Measurements from ENCODE around the gene ADAM12.

The ADAM12 gene

DNA sequence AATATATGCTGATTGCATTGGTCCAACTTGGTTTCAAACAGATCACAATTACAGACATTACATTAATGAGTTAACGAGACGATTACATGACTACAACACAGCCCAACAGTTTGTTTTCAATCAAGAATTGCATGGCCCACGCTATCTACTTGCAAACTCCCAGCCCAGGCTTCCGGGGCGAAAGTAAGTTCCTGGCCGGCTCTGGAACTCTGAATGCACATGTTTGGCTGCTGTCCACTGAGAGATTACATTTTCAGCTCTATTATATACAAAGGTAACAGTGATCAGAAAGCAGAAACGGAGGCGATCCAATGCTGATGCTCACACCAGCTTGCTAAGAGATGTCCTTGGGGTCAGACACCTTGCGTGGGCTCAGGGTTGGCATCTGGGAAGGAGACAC lies 285.6 kb downstream of the ADAM12 start:
- Histone ChIP-seq H4K20me1 (ENCODE audit: insufficient read depth, low read length) (no peaks in the 10 kb centered on the region), H3K27ac (ENCODE audit: low read length) (no peak overlapping the region), H3K79me2 (ENCODE audit: low read length) (no peaks in the 10 kb centered on the region), H2AFZ (ENCODE audit: low read depth, low read length) (no peak overlapping the region), H3K27me3 (ENCODE audit: low read depth, low read length) (no peaks in the 10 kb centered on the region), H3K4me2 (ENCODE audit: low read length) (no peak overlapping the region), H3K4me3 (ENCODE audit: low read length) (no peak overlapping the region), H3K4me1 (ENCODE audit: low read length) (peaks cover 26% of the 10 kb centered on the region), H3K9me3 (ENCODE audit: insufficient read depth, low read length) (no peaks in the 10 kb centered on the region), H3K9ac (ENCODE audit: low read length) (no peak overlapping the region), H3K36me3 (replicated peaks; ENCODE audit: low read depth, low read length) (no peaks in the 10 kb centered on the region)
- TF ChIP-seq EZH2phosphoT487 (IDR thresholded peaks at IDR 0.05; ENCODE audit: low read depth) (no peak), CTCF (IDR thresholded peaks at IDR 0.05; ENCODE audit: low read depth, low read length) (no peak)

- Histone ChIP-seq H3K36me3 (replicated peaks; ENCODE audit: low read depth, low read length) (no peaks in the 10 kb centered on the region), H3K4me3 (ENCODE audit: low read length) (no peak overlapping the region), H3K4me2 (ENCODE audit: low read length) (peak overlapping the region; percentile 55), H2AFZ (ENCODE audit: low read depth, low read length) (peak overlapping the region; percentile 69; the same call in 1 of the 2 replicates), H3K9ac (ENCODE audit: low read length) (peak overlapping the region; percentile 11; the same call in 1 of the 2 replicates), H3K4me1 (ENCODE audit: low read length) (peaks cover 36% of the 10 kb centered on the region), H3K9me3 (ENCODE audit: insufficient read depth, low read length) (no peaks in the 10 kb centered on the region), H3K27me3 (ENCODE audit: low read depth, low read length) (no peaks in the 10 kb centered on the region), H3K27ac (ENCODE audit: low read length) (peak overlapping the region; percentile 41), H4K20me1 (ENCODE audit: insufficient read depth, low read length) (no peaks in the 10 kb centered on the region), H3K79me2 (ENCODE audit: low read length) (no peaks in the 10 kb centered on the region)
- TF ChIP-seq EZH2phosphoT487 (IDR thresholded peaks at IDR 0.05; ENCODE audit: low read depth) = no peak
- TF ChIP-seq CTCF (IDR thresholded peaks at IDR 0.05; ENCODE audit: low read depth, low read length) = no peak
These were observed 286.5 kb downstream of the ADAM12 start for GRCh38 chr10:126101736-126102135.

DNA sequence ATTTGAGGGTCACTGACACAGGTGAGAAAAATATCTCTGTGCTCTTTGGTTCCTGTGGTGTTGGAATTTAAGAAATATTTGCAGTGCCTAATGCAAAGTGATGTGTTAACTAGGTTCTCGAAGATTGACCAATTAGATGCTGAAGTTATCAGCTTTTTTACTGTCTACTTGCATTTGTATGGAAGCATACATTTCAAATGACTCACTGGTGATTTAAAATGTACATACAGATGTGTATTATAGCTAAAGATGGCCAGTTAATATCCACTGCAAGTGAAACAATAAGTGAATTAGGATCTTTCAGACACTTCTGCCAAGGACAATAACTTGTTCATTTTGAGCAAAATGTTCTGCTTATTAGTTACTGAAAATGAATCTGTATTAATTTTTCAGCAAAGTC lies 287.0 kb downstream of the ADAM12 start:
- no peaks in the 10 kb centered on the region for H3K27me3 ChIP-seq (ENCODE audit: low read depth, low read length)
- H3K4me1 ChIP-seq (ENCODE audit: low read length) = peaks cover 38% of the 10 kb centered on the region
- peak overlapping the region; percentile 20 for H3K27ac ChIP-seq (ENCODE audit: low read length)

DNA sequence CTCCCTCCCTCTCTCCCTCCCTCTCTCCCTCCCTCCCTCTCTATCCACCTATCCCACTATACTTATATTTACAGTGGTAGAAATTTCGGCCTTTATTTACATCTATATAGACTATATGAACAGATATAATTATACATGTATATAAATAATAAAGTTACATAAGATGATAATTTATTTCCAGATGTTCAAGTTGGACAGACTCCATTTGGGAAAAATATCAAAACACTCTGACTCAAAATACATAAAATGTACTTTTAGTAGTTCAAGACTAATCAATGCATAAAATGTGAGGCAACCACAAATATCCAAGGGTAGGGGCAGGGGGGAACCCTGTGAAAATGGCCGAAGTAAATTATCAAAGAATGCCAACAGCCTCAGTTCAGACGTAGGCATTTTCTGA lies 288.9 kb downstream of the ADAM12 start:
- Histone ChIP-seq H3K9me3 (ENCODE audit: insufficient read depth, low read length) (no peaks in the 10 kb centered on the region), H2AFZ (ENCODE audit: low read depth, low read length) (no peak overlapping the region), H3K79me2 (ENCODE audit: low read length) (no peaks in the 10 kb centered on the region), H3K9ac (ENCODE audit: low read length) (no peak overlapping the region), H3K36me3 (replicated peaks; ENCODE audit: low read depth, low read length) (no peaks in the 10 kb centered on the region), H3K4me1 (ENCODE audit: low read length) (peaks cover 31% of the 10 kb centered on the region), H3K27ac (ENCODE audit: low read length) (no peak overlapping the region), H3K4me2 (ENCODE audit: low read length) (no peak overlapping the region), H3K4me3 (ENCODE audit: low read length) (no peak overlapping the region), H3K27me3 (ENCODE audit: low read depth, low read length) (no peaks in the 10 kb centered on the region), H4K20me1 (ENCODE audit: insufficient read depth, low read length) (no peaks in the 10 kb centered on the region)
- TF ChIP-seq CTCF (IDR thresholded peaks at IDR 0.05; ENCODE audit: low read depth, low read length) = no peak
- no peak for TF ChIP-seq EZH2phosphoT487 (IDR thresholded peaks at IDR 0.05; ENCODE audit: low read depth)

More for the DNA sequence above, 287.0 kb downstream of the ADAM12 start:
- H2AFZ ChIP-seq (ENCODE audit: low read depth, low read length) = peak overlapping the region; percentile 69; the same call in 1 of the 2 replicates
- H4K20me1 ChIP-seq (ENCODE audit: insufficient read depth, low read length) = no peaks in the 10 kb centered on the region
- H3K9ac ChIP-seq (ENCODE audit: low read length) = no peak overlapping the region
- no peaks in the 10 kb centered on the region for H3K36me3 ChIP-seq (replicated peaks; ENCODE audit: low read depth, low read length)
- TF ChIP-seq EZH2phosphoT487 (IDR thresholded peaks at IDR 0.05; ENCODE audit: low read depth) (no peak), CTCF (IDR thresholded peaks at IDR 0.05; ENCODE audit: low read depth, low read length) (no peak)
- no peaks in the 10 kb centered on the region for H3K79me2 ChIP-seq (ENCODE audit: low read length)
- no peaks in the 10 kb centered on the region for H3K9me3 ChIP-seq (ENCODE audit: insufficient read depth, low read length)
- H3K4me2 ChIP-seq (ENCODE audit: low read length) = peak overlapping the region; percentile 55
- H3K4me3 ChIP-seq (ENCODE audit: low read length) = no peak overlapping the region

All from OCI-LY3 (cell line).